Measurements from ENCODE around the gene LNPEP. TPM values are rescaled to one million over a fixed set of nuclear protein-coding genes. Genes with fewer than 3 reads are reported as not detected.
A peak's percentile ranks its signal among the peaks of the same experiment; 100 is the strongest.
"Not testable (repeated sequence)": the region's sequence is repeated elsewhere in the genome, so short reads cannot be mapped to it uniquely, and the experiment has no call there.

The LNPEP gene
- total RNA-seq, 2 experiments from 2014 or later = 85.9 to 90.1 TPM

DNA sequence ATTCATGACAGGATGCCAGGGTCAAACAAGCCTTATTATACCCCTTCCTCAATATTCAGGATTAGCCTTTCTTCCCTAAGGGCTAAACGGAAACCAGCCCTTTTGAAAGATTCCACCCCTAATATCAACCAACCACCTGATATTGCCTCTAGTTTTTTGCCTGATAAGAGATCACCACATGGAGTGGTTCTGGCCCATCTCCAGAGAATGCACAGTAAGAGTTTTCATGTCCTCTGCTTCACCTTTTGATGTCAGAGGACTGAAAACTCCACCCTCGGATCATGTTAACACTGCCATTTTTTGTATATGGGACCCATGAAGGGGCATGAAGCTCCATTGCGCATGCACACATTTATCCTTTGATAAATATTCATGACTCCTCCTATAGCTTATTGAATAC is 5.8 kb upstream of the LNPEP start:
- ChIA-PET POLR2A (no interaction called here), CTCF (interaction anchor here (3.1 kb wide), 1 partner anchor 61 kb away, joined by 10 read pairs; no protein-coding TSS in a partner anchor)
- peaks cover 46% of the 10 kb centered on the region for H3K4me1 Mint-ChIP-seq (ENCODE audit: low read depth)
- ATAC-seq (no peak), DNase-seq (no peak)
- peaks cover 31% of the 10 kb centered on the region for H3K36me3 Mint-ChIP-seq (ENCODE audit: low read depth)
- H3K27ac Mint-ChIP-seq = no peak overlapping the region
- H3K4me3 Mint-ChIP-seq = no peak overlapping the region
- H3K27me3 Mint-ChIP-seq (ENCODE audit: low read depth) = no peaks in the 10 kb centered on the region
- H3K9me3 Mint-ChIP-seq (ENCODE audit: insufficient read depth) = no peaks in the 10 kb centered on the region

GRCh38 chr5:96930589-96930988 is 5.3 kb upstream of the LNPEP start:
- ChIA-PET CTCF (interaction anchor here (1.5 to 3.1 kb wide), 3 partner anchors 32 to 123 kb away, joined by 4 to 10 read pairs (median 5); partner anchors contain the start of gene ERAP1), POLR2A (interaction anchor here (1.7 kb wide), 1 partner anchor 32 kb away, joined by 4 read pairs; no protein-coding TSS in a partner anchor)
- Mint-ChIP-seq H3K9me3 (ENCODE audit: insufficient read depth) (no peaks in the 10 kb centered on the region), H3K36me3 (ENCODE audit: low read depth) (peaks cover 27% of the 10 kb centered on the region), H3K27me3 (ENCODE audit: low read depth) (no peaks in the 10 kb centered on the region), H3K4me3 (no peak overlapping the region), H3K27ac (peak overlapping the region; percentile 9), H3K4me1 (ENCODE audit: low read depth) (peaks cover 46% of the 10 kb centered on the region)
- DNase-seq (no peak), ATAC-seq (no peak)

- DNase-seq; H3K9me3 Mint-ChIP-seq (ENCODE audit: insufficient read depth); ATAC-seq; H3K27me3 Mint-ChIP-seq (ENCODE audit: low read depth): not testable (repeated sequence)
- POLR2A ChIA-PET = interaction anchor here (1.7 kb wide), 1 partner anchor 32 kb away, joined by 4 read pairs; no protein-coding TSS in a partner anchor
- Mint-ChIP-seq H3K36me3 (ENCODE audit: low read depth) (peaks cover 27% of the 10 kb centered on the region), H3K4me3 (peak overlapping the region; percentile 88), H3K4me1 (ENCODE audit: low read depth) (peaks cover 46% of the 10 kb centered on the region), H3K27ac (peak overlapping the region; percentile 17)
- CTCF ChIA-PET = interaction anchor here (1.0 to 3.1 kb wide), 5 partner anchors 26 to 230 kb away, joined by 3 to 10 read pairs (median 5); partner anchors contain the start of gene ERAP1
Measured at GRCh38 chr5:96931037-96931436, 4.8 kb upstream of the LNPEP start.

GRCh38 chr5:96931605-96932004 is 4.3 kb upstream of the LNPEP start:
- no peaks in the 10 kb centered on the region for H3K27me3 Mint-ChIP-seq (ENCODE audit: low read depth)
- DNase-seq = no peak
- peaks cover 44% of the 10 kb centered on the region for H3K4me1 Mint-ChIP-seq (ENCODE audit: low read depth)
- no peaks in the 10 kb centered on the region for H3K9me3 Mint-ChIP-seq (ENCODE audit: insufficient read depth)
- CTCF ChIA-PET = interaction anchor here (1.0 to 1.8 kb wide), 6 partner anchors 27 to 230 kb away, joined by 3 to 13 read pairs (median 4); partner anchors contain the start of genes ERAP1 and LIX1
- no peak for ATAC-seq
- peaks cover 25% of the 10 kb centered on the region for H3K36me3 Mint-ChIP-seq (ENCODE audit: low read depth)
- peak overlapping the region; percentile 17 for H3K27ac Mint-ChIP-seq
- H3K4me3 Mint-ChIP-seq = peak overlapping the region; percentile 88
- POLR2A ChIA-PET = interaction anchor here (0.8 to 1.7 kb wide), 4 partner anchors 31 to 123 kb away, joined by 3 to 4 read pairs (median 3); partner anchors contain the start of genes ERAP1 and ERAP2

DNA sequence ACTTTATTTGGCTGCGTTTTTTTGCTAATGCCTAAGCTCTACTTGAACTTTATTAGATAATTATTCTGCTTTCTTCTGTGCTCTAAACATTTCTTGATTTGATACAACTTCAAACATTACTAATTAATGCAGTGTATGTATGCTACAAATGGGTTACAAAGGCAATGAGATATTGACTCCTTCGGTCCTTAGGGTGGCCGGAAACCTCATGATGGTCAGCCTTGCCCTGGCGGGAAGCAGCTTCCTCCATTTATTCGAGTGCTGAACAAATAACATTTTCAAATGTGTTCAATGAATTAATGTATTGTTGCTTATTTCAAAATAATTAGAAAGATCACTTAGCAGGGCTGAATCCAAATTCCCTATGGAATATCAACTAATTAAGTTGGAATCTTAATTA is 3.9 kb upstream of the LNPEP start:
- POLR2A ChIA-PET = interaction anchor here (0.8 to 1.7 kb wide), 4 partner anchors 31 to 124 kb away, joined by 3 to 4 read pairs (median 3); partner anchors contain the start of genes ERAP1 and ERAP2
- peak overlapping the region; percentile 44 for H3K27ac Mint-ChIP-seq
- ATAC-seq = no peak

GRCh38 chr5:96933764-96934707 is 1.8 kb upstream of the LNPEP start:
- Mint-ChIP-seq H3K4me1 (ENCODE audit: low read depth) (peaks cover 49% of the 10 kb centered on the region), H3K4me3 (peak overlapping the region; percentile 88), H3K9me3 (ENCODE audit: insufficient read depth) (no peaks in the 10 kb centered on the region), H3K27ac (peak overlapping the region; percentile 98), H3K27me3 (ENCODE audit: low read depth) (no peaks in the 10 kb centered on the region), H3K36me3 (ENCODE audit: low read depth) (peaks cover 27% of the 10 kb centered on the region)
- no peak for ATAC-seq
- POLR2A ChIA-PET = interaction anchor here (0.7 to 2.0 kb wide), 17 partner anchors 9 to 271 kb away, joined by 3 to 13 read pairs (median 5); partner anchors contain the start of genes ERAP1 and ERAP2
- CTCF ChIA-PET = interaction anchor here (1.0 to 1.5 kb wide), 5 partner anchors 10 to 227 kb away, joined by 4 to 13 read pairs (median 5); partner anchors contain the start of gene ERAP2
- DNase-seq = peak; percentile 49

More for the DNA sequence above, 3.9 kb upstream of the LNPEP start:
- peak overlapping the region; percentile 88 for H3K4me3 Mint-ChIP-seq
- no peaks in the 10 kb centered on the region for H3K9me3 Mint-ChIP-seq (ENCODE audit: insufficient read depth)
- no peak for DNase-seq
- peaks cover 23% of the 10 kb centered on the region for H3K36me3 Mint-ChIP-seq (ENCODE audit: low read depth)
- H3K4me1 Mint-ChIP-seq (ENCODE audit: low read depth) = peaks cover 43% of the 10 kb centered on the region
- CTCF ChIA-PET = interaction anchor here (1.0 to 1.8 kb wide), 6 partner anchors 27 to 230 kb away, joined by 3 to 13 read pairs (median 4); partner anchors contain the start of genes ERAP1 and LIX1
- no peaks in the 10 kb centered on the region for H3K27me3 Mint-ChIP-seq (ENCODE audit: low read depth)

DNA sequence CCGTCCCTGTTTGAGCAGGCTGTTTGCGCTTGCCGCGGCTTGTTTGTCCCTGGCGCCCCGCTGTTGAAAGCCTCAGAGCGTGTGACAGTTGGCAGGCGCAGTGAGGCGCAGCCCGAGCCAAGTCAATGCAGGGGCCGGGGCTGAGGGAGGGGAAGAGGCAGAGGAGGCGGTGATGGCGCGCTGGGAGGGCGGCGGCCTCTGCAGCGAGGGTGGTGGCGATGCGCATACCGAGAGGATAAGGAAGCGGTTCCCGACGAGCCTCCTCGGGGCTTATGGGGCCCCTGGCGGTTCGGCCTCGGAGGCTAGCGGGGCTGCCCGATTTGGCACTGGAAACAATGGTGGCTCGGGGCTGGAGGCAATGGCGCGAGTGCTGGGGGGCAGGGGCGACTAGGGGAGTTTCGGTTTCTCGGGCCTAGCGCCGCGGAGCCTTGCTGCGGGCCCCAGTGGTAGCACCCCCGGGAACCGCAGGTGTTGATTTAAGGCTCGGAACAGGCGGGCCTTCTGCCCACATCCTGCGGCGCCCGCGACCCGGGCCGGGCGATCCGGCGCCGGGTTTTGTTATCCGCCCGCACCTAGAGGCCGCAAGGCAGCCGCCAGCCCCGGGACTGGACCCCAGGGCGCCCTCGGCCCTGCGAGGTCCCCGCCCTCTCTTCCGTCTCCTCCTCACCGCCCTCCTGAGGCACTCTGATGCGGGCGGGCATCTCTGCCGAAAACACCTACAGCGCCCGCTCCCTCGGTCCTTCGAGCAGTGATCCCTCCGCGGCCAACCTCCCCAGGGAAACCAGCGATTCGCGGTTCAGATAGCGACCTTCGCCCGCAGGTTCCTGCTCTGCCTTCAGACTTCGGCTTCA is 947 bp upstream of the LNPEP start:
- peaks cover 51% of the 10 kb centered on the region for H3K4me1 Mint-ChIP-seq (ENCODE audit: low read depth)
- peaks cover 24% of the 10 kb centered on the region for H3K36me3 Mint-ChIP-seq (ENCODE audit: low read depth)
- CTCF ChIA-PET = no interaction called here
- no peaks in the 10 kb centered on the region for H3K9me3 Mint-ChIP-seq (ENCODE audit: insufficient read depth)
- peak; percentile 96 for DNase-seq
- peak; percentile 77 for ATAC-seq
- no peaks in the 10 kb centered on the region for H3K27me3 Mint-ChIP-seq (ENCODE audit: low read depth)
- H3K4me3 Mint-ChIP-seq = peak overlapping the region; percentile 88
- H3K27ac Mint-ChIP-seq = peak overlapping the region; percentile 98
- POLR2A ChIA-PET = interaction anchor here (0.7 to 2.7 kb wide), 3 partner anchors 25 to 61 kb away, joined by 3 to 66 read pairs (median 4); no protein-coding TSS in a partner anchor

GRCh38 chr5:96936431-96937320 is 796 bp downstream of the LNPEP start:
- ChIA-PET POLR2A (interaction anchor here (0.6 to 2.7 kb wide), 19 partner anchors 7 to 274 kb away, joined by 3 to 66 read pairs (median 4); partner anchors contain the start of genes CAST, ERAP1 and ERAP2), CTCF (interaction anchor here (0.9 to 2.9 kb wide), 9 partner anchors 22 to 206 kb away, joined by 3 to 17 read pairs (median 5); partner anchors contain the start of genes ERAP2 and LIX1)
- H3K4me1 Mint-ChIP-seq (ENCODE audit: low read depth) = peaks cover 51% of the 10 kb centered on the region
- peaks cover 30% of the 10 kb centered on the region for H3K36me3 Mint-ChIP-seq (ENCODE audit: low read depth)
- peak overlapping the region; percentile 98 for H3K27ac Mint-ChIP-seq
- no peaks in the 10 kb centered on the region for H3K27me3 Mint-ChIP-seq (ENCODE audit: low read depth)
- ATAC-seq (peak; percentile 16), DNase-seq (peak; percentile 78)
- H3K9me3 Mint-ChIP-seq (ENCODE audit: insufficient read depth) = no peaks in the 10 kb centered on the region
- H3K4me3 Mint-ChIP-seq = peak overlapping the region; percentile 88

DNA sequence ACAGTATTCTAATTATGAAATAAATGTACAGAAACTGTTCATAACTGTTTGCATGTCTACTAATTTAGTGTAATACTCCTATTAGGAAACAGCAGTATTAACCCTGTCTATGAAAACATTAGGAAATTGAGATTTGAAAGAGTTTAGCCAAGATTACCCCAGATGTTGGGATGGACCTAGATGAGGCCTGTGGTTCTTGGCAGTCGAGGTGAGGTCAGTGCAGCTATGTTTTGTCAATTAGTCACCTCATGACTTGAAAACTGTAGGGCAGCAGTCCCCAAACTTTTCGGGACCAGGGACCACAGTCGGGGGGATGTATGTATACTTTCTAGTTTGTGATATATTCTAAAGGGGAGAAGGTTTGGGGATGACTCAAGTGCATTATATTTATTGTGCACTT is 4.7 kb downstream of the LNPEP start:
- ATAC-seq (no peak), DNase-seq (no peak)
- Mint-ChIP-seq H3K36me3 (ENCODE audit: low read depth) (peaks cover 49% of the 10 kb centered on the region), H3K4me3 (peak overlapping the region; percentile 46), H3K27ac (no peak overlapping the region), H3K9me3 (ENCODE audit: insufficient read depth) (no peaks in the 10 kb centered on the region), H3K4me1 (ENCODE audit: low read depth) (peaks cover 58% of the 10 kb centered on the region), H3K27me3 (ENCODE audit: low read depth) (no peaks in the 10 kb centered on the region)
- CTCF ChIA-PET = interaction anchor here (1.3 to 3.0 kb wide), 4 partner anchors 21 to 220 kb away, joined by 3 to 24 read pairs (median 6); partner anchors contain the start of gene LIX1
- POLR2A ChIA-PET = interaction anchor here (0.6 kb wide), 1 partner anchor 72 kb away, joined by 3 read pairs; no protein-coding TSS in a partner anchor

- POLR2A ChIA-PET = interaction anchor here (0.7 kb wide), 1 partner anchor 31 kb away, joined by 3 read pairs; no protein-coding TSS in a partner anchor
- peak overlapping the region; percentile 58 for H3K27ac Mint-ChIP-seq
- ATAC-seq = no peak
- H3K36me3 Mint-ChIP-seq (ENCODE audit: low read depth) = peaks cover 55% of the 10 kb centered on the region
- H3K27me3 Mint-ChIP-seq (ENCODE audit: low read depth) = no peaks in the 10 kb centered on the region
- H3K4me3 Mint-ChIP-seq = no peak overlapping the region
- DNase-seq = no peak
- CTCF ChIA-PET = interaction anchor here (1.0 to 3.0 kb wide), 7 partner anchors 20 to 221 kb away, joined by 4 to 24 read pairs (median 6); partner anchors contain the start of gene LIX1
- no peaks in the 10 kb centered on the region for H3K9me3 Mint-ChIP-seq (ENCODE audit: insufficient read depth)
- peaks cover 64% of the 10 kb centered on the region for H3K4me1 Mint-ChIP-seq (ENCODE audit: low read depth)
Measured at GRCh38 chr5:96941140-96941539, 5.3 kb downstream of the LNPEP start.

All from activated CD8-positive, alpha-beta T cell treated with anti-CD3 and anti-CD28 coated beads, Interleukin-2, amount 10 ng/mL, durations not matched to agents 7 days and 5 days (primary cell).